ENCODE data around the gene ATP6AP1.

Gene ATP6AP1

GRCh38 chrX:154466036-154466435 lies 37.6 kb downstream of the ATP6AP1 start:
- no peak overlapping the region for H3K4me3 ChIP-seq (ENCODE audit: low read depth, low read length)
- H3K36me3 ChIP-seq (ENCODE audit: control insufficient read depth in 2 of 2, insufficient read depth in 1 of 2, low read length in 2 of 2): peaks cover 0 to 97% of the 10 kb centered on the region in 2 experiments; a peak in 1 of 3 replicates
- no peak overlapping the region for H3K27ac ChIP-seq (ENCODE audit: extremely low read depth, low read depth, low read length)
- POLR2A ChIA-PET: interaction anchor here (0.9 kb wide), 1 partner anchor 13 kb away, joined by 4 read pairs; no protein-coding TSS in a partner anchor
- no peaks in the 10 kb centered on the region for H3K4me1 ChIP-seq (ENCODE audit: control insufficient read depth, insufficient read depth, low read length)
- TF ChIP-seq PATZ1 (tag by site-specific recombination; IDR thresholded peaks at IDR 0.05) (no peak), SP2 (tag by site-specific recombination; IDR thresholded peaks at IDR 0.05) (no peak), TCF7L2 (IDR thresholded peaks at IDR 0.05; ENCODE audit: borderline replicate concordance, low read depth, low read length) (no peak), ZNF514 (tag by site-specific recombination; IDR thresholded peaks at IDR 0.05) (no peak), OSR2 (tag by site-specific recombination; IDR thresholded peaks at IDR 0.05) (no peak), ZNF654 (tag by site-specific recombination; IDR thresholded peaks at IDR 0.05; ENCODE audit: low read depth) (no peak), ZNF302 (tag by site-specific recombination; IDR thresholded peaks at IDR 0.05; ENCODE audit: low read depth) (no peak), ZNF18 (tag by site-specific recombination; IDR thresholded peaks at IDR 0.05) (no peak), ZNF23 (tag by site-specific recombination; IDR thresholded peaks at IDR 0.05; ENCODE audit: borderline replicate concordance) (no peak), ZNF692 (tag by site-specific recombination; IDR thresholded peaks at IDR 0.05) (no peak), ZNF548 (tag by site-specific recombination; IDR thresholded peaks at IDR 0.05) (no peak), INSM2 (tag by site-specific recombination; IDR thresholded peaks at IDR 0.05) (no peak), FEZF1 (tag by site-specific recombination; IDR thresholded peaks at IDR 0.05) (no peak), KLF8 (tag by site-specific recombination; IDR thresholded peaks at IDR 0.05) (no peak)
- CTCF ChIA-PET: no interaction called here
- no peaks in the 10 kb centered on the region for H3K9me3 ChIP-seq (ENCODE audit: control insufficient read depth, insufficient read depth, low read depth, low read length)

- H3K4me3 ChIP-seq (ENCODE audit: low read depth, low read length): no peak overlapping the region
- ChIA-PET CTCF (no interaction called here), POLR2A (interaction anchor here (0.6 kb wide), 1 partner anchor 24 kb away, joined by 3 read pairs; no protein-coding TSS in a partner anchor)
- H3K36me3 ChIP-seq (ENCODE audit: control insufficient read depth in 2 of 2, insufficient read depth in 1 of 2, low read length in 2 of 2): peaks cover 0 to 97% of the 10 kb centered on the region in 2 experiments; a peak in 1 of 3 replicates
- H3K27ac ChIP-seq (ENCODE audit: extremely low read depth, low read depth, low read length): no peak overlapping the region
- TF ChIP-seq ZNF777 (tag by site-specific recombination; IDR thresholded peaks at IDR 0.05; ENCODE audit: borderline replicate concordance): no peak
- TF ChIP-seq ZNF518A (tag by site-specific recombination; conservative IDR thresholded peaks at IDR 0.05; ENCODE audit: low read depth): no peak
- TF ChIP-seq ZFP69B (tag by site-specific recombination; IDR thresholded peaks at IDR 0.05): no peak
- no peak for TF ChIP-seq ZBTB48 (tag by site-specific recombination; IDR thresholded peaks at IDR 0.05)
- no peak for TF ChIP-seq OSR2 (tag by site-specific recombination; IDR thresholded peaks at IDR 0.05)
- no peak for TF ChIP-seq ZNF114 (tag by site-specific recombination; IDR thresholded peaks at IDR 0.05)
- no peaks in the 10 kb centered on the region for H3K9me3 ChIP-seq (ENCODE audit: control insufficient read depth, insufficient read depth, low read depth, low read length)
- H3K4me1 ChIP-seq (ENCODE audit: control insufficient read depth, insufficient read depth, low read length): no peaks in the 10 kb centered on the region
Observed at GRCh38 chrX:154466907-154467306, 38.4 kb downstream of the ATP6AP1 start.
